GM12878 (cell line): ENCODE measurements around the gene DDX46. TPM values are rescaled to one million over a fixed set of nuclear protein-coding genes. Genes with fewer than 3 reads are reported as not detected.

ENCODE experiments used
- ATAC-seq: fragments of 200-7000 bp; cut with Tn5 transposase; 3 replicates; pipeline ENCODE4 v1.9.1; 2020; ENCODE audit warnings: mild to moderate bottlenecking, moderate library complexity
- BruUV-seq: library from RNA; stranded (reverse); fragments of 400-500 nt; replicated peaks from 2 replicates; lab custom pipeline; 2021; lab: Mats Ljungman, UMichigan
- CTCF ChIA-PET: fragments of 300-600 bp; sonication (Branson Sonifier 250); formaldehyde crosslinking; extraction: SDS; loops from one replicate; lab custom pipeline; 2021; ENCODE audit warnings: inconsistent platforms; lab: Yijun Ruan, JAX
- POLR2A ChIA-PET: fragments of 350-600 bp; formaldehyde crosslinking; extraction: SDS; loops from one replicate; lab custom pipeline; 2021; ENCODE audit warnings: inconsistent platforms; lab: Charles Lee
- RAD21 ChIA-PET: fragments of 300-600 bp; sonication (Branson Sonifier 250); formaldehyde crosslinking; loops from one replicate; lab custom pipeline; 2023; ENCODE audit warnings: antibody characterized with exemption; ENCODE audit not compliant: unreplicated experiment; lab: Charles Lee
- SMC1A ChIA-PET: fragments of 300-600 bp; sonication (Branson Sonifier 250); formaldehyde crosslinking; loops from one replicate; lab custom pipeline; 2023; ENCODE audit not compliant: unreplicated experiment, uncharacterized antibody; lab: Charles Lee
- DNase-seq: peaks from one replicate; pipeline ENCODE4 v3.0.0-alpha.2; 2011; ENCODE audit warnings: low read depth, low spot score
- FAIRE-seq: peaks from 3 replicates; lab custom pipeline; 2011; peaks lifted over from hg19 to GRCh38; lab: Jason Lieb, UNC
- H2AFZ ChIP-seq: 2 replicates; pipeline ENCODE4 v1.6.0; 2011; ENCODE audit warnings: low read depth, low read length, control low read depth; ENCODE audit not compliant: control insufficient read depth
- H3K27ac ChIP-seq: 2 replicates; pipeline ENCODE4 v1.5.1; 2011; ENCODE audit warnings: control low read depth; ENCODE audit not compliant: control insufficient read depth, insufficient read depth
- H3K27me3 ChIP-seq, 2 experiments: replicated peaks in 1 of 2; 2 replicates each; pipeline versions ENCODE4 v1.6.0 to v1.6.1; 2011; ENCODE audit warnings: low read length in 1 of 2; ENCODE audit not compliant: control insufficient read depth in 2 of 2, insufficient read depth in 2 of 2
- H3K36me3 ChIP-seq, 2 experiments: 2 replicates each; pipeline ENCODE4 v1.5.1; 2011; ENCODE audit warnings: low read length in 1 of 2; ENCODE audit not compliant: control insufficient read depth in 2 of 2, insufficient read depth in 2 of 2
- H3K4me1 ChIP-seq: 2 replicates; pipeline ENCODE4 v1.6.1; 2011; ENCODE audit warnings: mild to moderate bottlenecking, low read length, moderate library complexity, mixed read lengths; ENCODE audit not compliant: control insufficient read depth, insufficient read depth
- H3K4me2 ChIP-seq: 2 replicates; pipeline ENCODE4 v1.6.0; 2011; ENCODE audit warnings: control low read depth; ENCODE audit not compliant: control insufficient read depth, insufficient read depth
- H3K4me3 ChIP-seq: fragments of 200-600 bp; sonication (generic); 2 replicates; pipeline ENCODE4 v1.5.1; 2016
- H3K79me2 ChIP-seq: 2 replicates; pipeline ENCODE4 v1.6.0; 2011; ENCODE audit warnings: low read length; ENCODE audit not compliant: control insufficient read depth, insufficient read depth
- H3K9ac ChIP-seq: 2 replicates; pipeline ENCODE4 v1.8.0; 2011; ENCODE audit warnings: low read length, control low read depth, mixed read lengths; ENCODE audit not compliant: control insufficient read depth, insufficient read depth
- H3K9me3 ChIP-seq: replicated peaks from 3 replicates; pipeline ENCODE4 v1.5.1; 2011; ENCODE audit warnings: mild to moderate bottlenecking, low read length; ENCODE audit not compliant: control insufficient read depth, insufficient read depth
- H4K20me1 ChIP-seq: 2 replicates; pipeline ENCODE4 v1.6.0; 2011; ENCODE audit not compliant: control insufficient read depth, insufficient read depth
- CHD4 ChIP-seq: fragments of 200-600 bp; sonication (generic); IDR thresholded peaks from 2 replicates; pipeline ENCODE4 v1.6.1; 2016; ENCODE audit warnings: mild to moderate bottlenecking
- ETV6 ChIP-seq, 2 experiments: fragments of 450-650 bp in 1 of 2; IDR thresholded peaks in 1 of 2; conservative IDR thresholded peaks in 1 of 2; 2 replicates each; pipeline ENCODE4 v1.6.1; 2014; ENCODE audit warnings: antibody characterized with exemption in 1 of 2, borderline replicate concordance in 1 of 2, low read depth in 1 of 2, mild to moderate bottlenecking in 1 of 2, moderate library complexity in 1 of 2
- GATAD2B ChIP-seq: fragments of 450-650 bp; conservative IDR thresholded peaks from 2 replicates; pipeline ENCODE4 v1.6.1; 2017; ENCODE audit warnings: low read depth, mild to moderate bottlenecking, moderate library complexity
- JUND ChIP-seq: IDR thresholded peaks from 2 replicates; pipeline ENCODE4 v1.6.1; 2012; ENCODE audit warnings: low read depth, mild to moderate bottlenecking, low read length, improper control_type of control experiment, moderate library complexity
- KLF5 ChIP-seq: fragments of 450-650 bp; IDR thresholded peaks from 2 replicates; pipeline ENCODE4 v1.6.1; 2014; ENCODE audit warnings: mild to moderate bottlenecking; ENCODE audit not compliant: partially characterized antibody
- MYB ChIP-seq: fragments of 150-350 bp; IDR thresholded peaks from 2 replicates; pipeline ENCODE4 v1.6.1; 2014; ENCODE audit warnings: mild to moderate bottlenecking, low read depth, low read length, borderline replicate concordance
- NKRF ChIP-seq: fragments of 450-650 bp; conservative IDR thresholded peaks from 2 replicates; pipeline ENCODE4 v1.6.1; 2017; ENCODE audit warnings: mild to moderate bottlenecking, moderate library complexity
- NR2F1 ChIP-seq: fragments of 450-650 bp; conservative IDR thresholded peaks from 2 replicates; pipeline ENCODE4 v1.6.1; 2017; ENCODE audit warnings: mild to moderate bottlenecking
- RELB ChIP-seq: fragments of 450-650 bp; IDR thresholded peaks from 2 replicates; pipeline ENCODE4 v1.6.1; 2017; ENCODE audit warnings: low read depth, mild to moderate bottlenecking, moderate library complexity
- SMC3 ChIP-seq: IDR thresholded peaks from 2 replicates; pipeline ENCODE4 v1.6.1; 2011; ENCODE audit warnings: low read length, improper control_type of control experiment, borderline replicate concordance
- SP1 ChIP-seq: IDR thresholded peaks from one replicate; pipeline ENCODE4 v1.6.1; 2011; ENCODE audit warnings: low read depth, low read length
- SREBF2 ChIP-seq: IDR thresholded peaks from 2 replicates; pipeline ENCODE4 v1.6.1; 2012; ENCODE audit warnings: mild to moderate bottlenecking, low read length
- SRF ChIP-seq, 2 experiments: IDR thresholded peaks; 2 replicates each; pipeline ENCODE4 v1.6.1; 2011; ENCODE audit warnings: low read depth in 2 of 2, low read length in 2 of 2, mild to moderate bottlenecking in 1 of 2, moderate library complexity in 1 of 2
- TCF7 ChIP-seq: IDR thresholded peaks from 2 replicates; pipeline ENCODE4 v1.6.1; 2014; ENCODE audit warnings: antibody characterized with exemption, borderline replicate concordance
- USF2 ChIP-seq: IDR thresholded peaks from 2 replicates; pipeline ENCODE4 v1.6.1; 2011; ENCODE audit warnings: low read depth, low read length, improper control_type of control experiment, borderline replicate concordance
- YBX1 ChIP-seq: fragments of 450-650 bp; IDR thresholded peaks from 2 replicates; pipeline ENCODE4 v1.6.1; 2016; ENCODE audit warnings: antibody characterized with exemption
- ZBED1 ChIP-seq: IDR thresholded peaks from 2 replicates; pipeline ENCODE4 v1.6.1; 2016; ENCODE audit warnings: borderline replicate concordance
- ZNF207 ChIP-seq: fragments of 450-650 bp; IDR thresholded peaks from 2 replicates; pipeline ENCODE4 v1.6.1; 2014; ENCODE audit warnings: antibody characterized with exemption, mild to moderate bottlenecking, borderline replicate concordance
- WGBS: methylation state at CpG from one replicate; pipeline ENCODE4 v1.1.6; 2016; ENCODE audit warnings: low lambda C conversion rate; ENCODE audit not compliant: insufficient replicate concordance, insufficient coverage; ENCODE audit errors: missing lambda C conversion rate; 5-methylcytosine and 5-hydroxymethylcytosine counted together
- in situ Hi-C: fragments of 300-500 bp; cut with MboI; formaldehyde crosslinking; loops from 9 replicates; pipeline ENCODE4 v1.14.3; 2018; ENCODE audit warnings: mixed read lengths
- intact Hi-C: fragments of 100-400 bp; cut with micrococcal nuclease; formaldehyde crosslinking; loops from one replicate; pipeline ENCODE4 v1.14.2; 2022; ENCODE audit not compliant: unreplicated experiment
- polyA plus RNA-seq, 11 experiments: library from polyadenylated mRNA; depleted of rRNA in 4 of 11; unstranded in 6 of 11; stranded (reverse) in 5 of 11; fragments of >200 nt; fragmentation: Nextera tagmentation in 4 of 11; fragmentation: Illumina TruSeq in 1 of 11; extraction: Ambion mirVana in 4 of 11; extraction: Trizol in 1 of 11; gene quantifications; 1 replicate in 1 of 11; 2 replicates in 10 of 11; pipeline versions ENCODE4 v1.2.1 to v1.2.3, GENCODE V29; 2011 to 2016; ENCODE audit warnings: inconsistent platforms in 2 of 11, missing spikeins in 2 of 11, low read depth in 1 of 11
- total RNA-seq, 4 experiments: library from RNA; depleted of rRNA in 3 of 4; stranded (reverse); fragments of >200 nt in 3 of 4; fragmentation: Illumina TruSeq in 1 of 4; extraction: Trizol in 1 of 4; gene quantifications; 2 replicates each; pipeline versions ENCODE4 v1.2.1 to v1.2.3, GENCODE V29; 2013 to 2021

Gene DDX46
- total and polyA plus RNA-seq, 10 of the 15 experiments (the other 5 are each of a cell fraction or from before 2014, with no cell fraction given): 23.0 to 77.1 (median 42.2) TPM

GRCh38 chr5:134738133-134738962 is 20.2 kb upstream of the DDX46 start, which contains the start of gene CAMLG:
TSS of gene CAMLG (plus strand) at chr5:134738548. CDS start at chr5:134738621, 73 bp downstream.
- no TSS peak for BruUV-seq
- Histone ChIP-seq H3K27me3 (no peaks in the 10 kb centered on the region), H3K9ac (peak within 1 kb of the TSS; percentile 86), H3K4me3 (peak within 1 kb of the TSS; percentile 90), H3K4me2 (peak within 1 kb of the TSS; percentile 92), H4K20me1 (no peaks in the 10 kb centered on the region), H3K79me2 (peaks cover 29% of the 10 kb centered on the region), H2AFZ (peak within 1 kb of the TSS; percentile 100), H3K4me1 (no peaks in the 10 kb centered on the region), H3K9me3 (no peaks in the 10 kb centered on the region), H3K27ac (peak within 1 kb of the TSS; percentile 71), H3K36me3 (no peaks in the 10 kb centered on the region)
- ChIA-PET RAD21 (interaction anchor here (0.6 to 2.7 kb wide), 16 partner anchors 12 to 371 kb away, joined by 3 to 24 read pairs (median 4); partner anchors contain the start of genes C5orf24, DDX46, PCBD2 and TXNDC15), POLR2A (interaction anchor here (0.8 to 3.6 kb wide), 7 partner anchors 19 to 512 kb away, joined by 3 to 23 read pairs (median 4); partner anchors contain the start of genes DDX46, PCBD2, PPP2CA and SEC24A), CTCF (interaction anchor here (0.6 to 5.3 kb wide), 17 partner anchors 11 to 694 kb away, joined by 3 to 71 read pairs (median 4); partner anchors contain the start of genes DDX46, PCBD2 and PPP2CA), SMC1A (interaction anchor here (0.9 to 3.9 kb wide), 9 partner anchors 17 to 515 kb away, joined by 3 to 28 read pairs (median 4); partner anchors contain the start of genes DDX46 and PCBD2)
- DNase-seq (peak; percentile 92), ATAC-seq (peak; percentile 97), FAIRE-seq (no peak)
- WGBS: 1% methylated on average over 60 of the region's 66 CpGs
- intact Hi-C loops (loop anchor here (1.0 to 10.0 kb wide), 4 partner anchors 20 to 514 kb away; partner anchors contain the start of genes DDX46 and PPP2CA), in situ Hi-C loops (loop anchor here (5.0 to 25.0 kb wide), 2 partner anchors 164 to 449 kb away; no protein-coding TSS in a partner anchor)
- no peak for TF ChIP-seq MYB
- no peak for TF ChIP-seq ZBED1
- TF ChIP-seq TCF7: no peak
- no peak for TF ChIP-seq CHD4
- 0 out of 2 replicates have a peak, but pooled peaks have one; percentile 39 for TF ChIP-seq JUND
- TF ChIP-seq ZNF207: no peak
- TF ChIP-seq NKRF: peak; percentile 77
- no peak for TF ChIP-seq SREBF2
- TF ChIP-seq GATAD2B: peak; percentile 61; the same call in 1 of the 2 replicates
- TF ChIP-seq SP1: peak; percentile 33
- TF ChIP-seq SMC3: peak; percentile 57; the same call in 1 of the 2 replicates
- TF ChIP-seq NR2F1: peak; percentile 65
- TF ChIP-seq ETV6 (conservative IDR thresholded peaks at IDR 0.05 in 1 of 2, IDR thresholded peaks at IDR 0.05 in 1 of 2; ENCODE audit: borderline replicate concordance in 1 of 2, low read depth in 1 of 2): 0 out of 4 replicates have a peak, but pooled peaks of 1 of the 2 experiments have one; percentile 16
- peak; percentile 71 for TF ChIP-seq RELB
- peak; percentile 74 for TF ChIP-seq USF2
- no peak for TF ChIP-seq KLF5
- peak in 1 of 2 experiments; percentile 78; a peak in 1 of 4 replicates for TF ChIP-seq SRF (IDR thresholded peaks at IDR 0.05; ENCODE audit: low read depth in 2 of 2, low read length in 2 of 2)
- no peak for TF ChIP-seq YBX1
